Measurements from ENCODE around the gene RBM20.
A peak's percentile ranks its signal among the peaks of the same experiment; 100 is the strongest.
"Not testable (repeated sequence)": the region's sequence is repeated elsewhere in the genome, so short reads cannot be mapped to it uniquely, and the experiment has no call there.

The RBM20 gene

DNA sequence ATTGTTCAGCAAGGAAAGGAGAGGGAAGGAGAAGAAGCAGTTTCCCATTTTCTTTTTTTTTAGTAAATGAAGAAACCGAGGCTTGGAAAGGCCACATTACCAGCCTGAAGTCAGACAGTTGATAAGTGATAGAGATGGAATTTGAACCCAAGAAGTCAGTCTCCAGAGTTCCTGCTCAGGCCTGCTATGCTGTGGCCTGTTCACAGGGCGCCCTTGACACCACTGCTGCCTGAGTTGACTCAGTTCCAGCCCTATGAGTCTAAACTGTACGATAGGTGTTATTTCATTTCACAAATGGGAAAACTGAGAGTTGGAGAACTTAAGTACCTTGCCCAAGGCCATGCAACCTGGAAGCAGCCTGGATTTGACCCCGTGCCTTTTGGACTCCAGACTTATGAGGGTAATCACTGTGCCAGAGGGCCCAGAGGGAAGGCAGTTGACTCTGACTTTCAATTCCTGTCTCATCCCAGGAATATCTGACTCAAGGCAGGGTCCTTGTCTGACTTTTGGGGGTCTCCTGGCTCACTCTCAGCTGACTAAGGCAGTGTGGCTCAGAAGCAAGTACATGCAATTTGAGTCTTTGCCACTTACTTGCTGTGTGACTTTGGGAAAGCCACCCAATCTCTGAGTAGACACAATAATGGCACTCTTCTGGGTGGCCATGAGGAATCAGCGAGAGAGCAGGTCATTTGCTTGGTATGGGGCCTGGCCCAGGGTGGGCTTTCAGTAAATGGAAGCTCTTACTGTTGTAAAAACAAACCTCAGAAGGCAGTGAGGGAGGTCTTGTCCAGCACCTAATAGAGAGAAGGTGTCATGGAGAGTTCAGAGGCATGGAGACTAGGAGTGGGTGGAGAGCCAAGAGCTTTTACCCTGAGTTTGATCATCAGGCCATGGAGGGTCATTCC lies 17.9 kb upstream of the RBM20 start:
- no peak for DNase-seq

DNA sequence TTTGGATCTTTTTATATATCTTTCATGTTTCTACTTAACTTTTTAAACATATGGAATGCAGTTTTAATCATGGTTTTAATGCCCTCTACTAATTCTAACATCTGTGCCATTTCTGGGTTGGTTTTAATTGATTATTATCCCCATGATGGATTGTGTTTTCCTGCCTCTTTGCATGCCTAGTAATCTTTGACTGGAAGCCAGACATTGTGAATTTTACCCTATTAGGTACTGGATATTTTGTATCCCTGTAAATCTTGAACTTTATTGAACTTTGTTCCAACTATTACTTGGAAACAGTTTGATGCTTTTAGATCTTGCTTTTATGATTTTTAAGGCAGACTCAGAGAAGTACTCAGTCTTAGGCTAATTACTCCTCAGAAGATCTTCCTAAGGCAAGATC lies 16.0 kb upstream of the RBM20 start:
- no peak for DNase-seq

DNA sequence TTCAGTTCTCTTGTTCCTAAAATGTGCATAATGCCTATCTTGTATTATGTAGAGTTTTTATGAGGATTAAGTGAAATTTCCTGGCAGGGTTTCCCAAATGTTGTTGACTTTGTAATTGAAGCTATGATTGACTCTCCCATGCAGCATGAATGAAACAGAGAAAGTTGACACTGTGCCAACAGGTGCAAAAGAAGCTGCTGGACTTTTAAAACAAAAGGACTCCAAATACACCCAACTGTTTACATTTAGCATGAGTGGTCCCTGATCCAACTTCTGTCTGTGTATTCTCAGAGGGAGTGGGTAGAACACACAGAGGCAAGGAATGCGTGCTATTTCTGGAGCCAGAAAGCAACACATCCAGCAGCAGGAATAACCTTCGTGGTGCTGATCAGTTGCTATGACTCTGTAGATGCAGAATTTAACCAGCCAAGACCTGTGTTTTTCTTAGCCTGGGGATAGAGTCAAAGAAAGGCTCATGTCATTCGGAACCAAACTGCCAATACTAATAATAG lies 14.4 kb upstream of the RBM20 start:
- no peak for DNase-seq

DNA sequence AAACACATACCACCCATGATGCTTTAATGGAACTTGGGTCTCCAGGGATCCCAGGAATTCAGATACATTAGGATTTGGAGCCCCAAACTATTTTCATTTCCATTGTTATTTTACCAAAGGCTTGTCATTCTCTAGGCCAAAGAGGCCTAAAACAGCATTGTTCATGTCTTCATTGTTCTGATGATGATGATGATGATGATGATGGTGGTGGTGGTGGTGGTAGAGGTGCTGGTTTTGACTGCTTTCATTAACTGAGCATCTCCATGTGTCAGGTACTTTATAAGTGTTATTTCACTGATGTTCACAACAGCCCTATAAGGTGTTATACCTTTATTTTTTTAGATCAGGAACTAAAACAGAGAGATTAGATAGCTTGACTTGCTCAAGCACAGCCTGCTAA lies 12.2 kb upstream of the RBM20 start:
- DNase-seq: no peak

DNA sequence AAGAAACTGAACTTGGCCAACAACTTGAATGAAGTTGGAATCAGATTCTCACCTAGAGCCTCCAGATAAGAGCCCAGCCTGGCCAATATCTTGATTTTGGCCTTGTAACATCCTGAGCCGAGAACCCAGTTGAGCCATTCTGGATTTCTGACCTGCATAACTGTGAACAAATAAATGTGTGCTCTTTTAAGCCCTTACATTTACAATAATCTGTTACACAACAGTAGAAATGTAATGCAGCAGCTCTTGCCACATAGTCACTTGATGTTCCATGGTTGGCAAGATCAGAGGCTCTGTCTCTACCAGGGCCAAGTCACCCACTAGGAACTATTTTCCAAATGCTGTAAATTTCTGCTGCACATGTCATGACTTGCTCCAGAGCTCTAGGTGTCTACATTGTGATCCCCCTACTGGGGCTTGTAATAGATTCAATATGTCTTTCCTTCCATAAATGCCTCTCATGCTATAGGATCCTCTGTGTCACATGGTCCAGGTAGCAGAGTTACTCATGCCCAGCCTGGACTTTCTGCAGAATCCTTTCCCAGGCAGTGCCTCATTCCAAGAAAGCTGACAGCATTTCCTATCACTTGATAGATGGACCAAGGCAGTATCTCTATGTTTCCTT lies 11.4 kb upstream of the RBM20 start:
- no peak for DNase-seq

DNA sequence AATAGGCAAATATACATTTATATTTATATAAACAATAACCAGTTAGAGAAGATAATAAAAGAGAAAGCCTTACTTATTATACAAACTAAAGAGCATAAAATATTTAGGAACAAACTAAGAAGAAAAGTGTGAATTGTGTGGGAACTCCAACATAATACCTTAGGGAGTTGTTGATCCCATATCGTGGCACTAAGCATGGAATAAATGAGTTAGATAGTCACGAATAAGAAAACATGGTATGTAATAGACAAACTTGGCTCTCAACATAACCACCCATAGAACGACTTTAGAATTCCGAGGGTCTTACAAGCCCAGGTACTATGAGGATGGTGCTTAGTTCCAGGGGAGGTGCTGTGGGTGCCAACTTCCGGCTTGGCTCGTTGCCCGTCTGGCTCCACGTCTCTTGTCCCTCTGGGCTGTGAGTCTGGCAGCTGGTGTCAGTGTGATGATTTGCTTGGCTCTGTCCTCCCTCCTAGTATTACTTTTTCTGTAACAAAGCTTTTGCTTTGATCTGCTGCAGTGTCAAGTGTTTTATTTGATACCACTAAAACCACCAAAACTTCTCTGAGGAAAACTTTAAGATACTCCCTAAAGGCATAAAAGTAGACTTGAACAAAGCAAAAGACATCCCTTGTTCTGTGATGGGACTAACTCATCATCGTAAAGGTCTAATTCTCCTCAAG lies 9.5 kb upstream of the RBM20 start:
- DNase-seq: no peak

DNA sequence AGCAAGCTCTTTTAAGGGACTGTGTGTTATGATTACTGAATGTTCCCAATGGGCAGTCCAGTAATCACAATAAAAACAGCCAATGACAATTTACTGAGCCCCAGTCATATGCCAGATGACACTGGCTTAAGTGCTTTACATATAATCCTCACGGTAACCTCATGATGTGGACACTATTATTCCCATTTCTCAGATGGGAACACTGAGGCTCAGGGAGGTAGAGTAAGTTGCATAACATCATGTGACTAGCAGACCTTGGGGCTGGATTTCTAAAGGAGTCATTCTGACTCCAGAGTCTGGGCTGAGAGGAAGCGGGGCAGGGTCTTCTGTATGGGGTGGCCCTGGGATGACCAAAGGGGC lies 7.6 kb upstream of the RBM20 start:
- no peak for DNase-seq

DNA sequence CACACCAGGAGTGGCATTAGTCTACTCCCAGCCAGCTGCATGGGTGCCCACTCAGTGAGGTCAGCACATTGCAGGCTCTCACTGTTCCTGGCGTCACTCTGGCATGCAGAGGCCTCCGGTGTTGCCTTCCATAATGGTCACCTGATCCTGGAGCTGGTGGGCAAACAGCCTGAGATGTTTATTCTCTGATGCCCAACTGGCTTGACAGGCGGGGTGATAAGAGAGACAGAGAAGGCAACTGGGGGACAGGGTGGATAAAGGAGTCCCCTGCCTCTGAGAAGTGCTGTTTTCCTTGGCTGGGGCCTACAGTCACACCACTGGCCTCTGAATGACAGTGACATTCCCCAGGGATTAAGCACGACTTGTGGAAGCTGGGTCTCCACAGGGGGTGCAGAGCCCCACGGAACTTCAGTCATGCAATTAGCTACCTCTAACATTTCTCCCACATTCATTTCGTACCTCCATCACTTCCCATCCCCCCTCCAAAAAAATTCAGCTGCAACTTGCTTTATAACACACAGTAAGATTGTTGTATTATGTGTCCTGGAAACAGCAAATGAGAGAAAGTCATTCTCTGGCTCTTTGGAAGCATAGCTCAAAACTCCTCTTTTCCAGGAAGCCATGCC lies 7.1 kb upstream of the RBM20 start:
- peak; percentile 43 for DNase-seq

DNA sequence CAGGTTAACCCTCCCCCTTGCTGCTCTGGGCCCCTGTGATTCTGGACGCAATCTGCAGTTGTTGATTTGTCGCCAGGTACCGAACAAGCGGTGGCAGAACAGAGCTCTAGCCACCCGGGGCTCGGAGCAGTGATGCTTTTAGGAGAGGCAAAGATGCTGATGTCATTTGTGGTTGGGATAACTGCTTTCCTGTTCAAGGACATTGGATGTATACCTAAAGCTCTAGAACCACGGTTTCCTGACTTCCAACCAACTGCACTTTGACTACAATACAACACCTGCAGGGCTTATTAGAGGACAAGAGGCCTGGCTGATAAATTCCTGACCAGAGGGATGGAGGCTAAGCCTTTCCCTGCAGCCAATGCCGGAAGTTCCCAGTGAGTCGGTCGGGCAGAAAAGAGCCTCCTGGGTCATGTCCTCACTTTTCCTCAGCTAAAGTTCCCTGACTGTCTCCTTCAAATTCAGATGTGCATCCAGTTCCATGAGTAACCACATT lies 6.5 kb upstream of the RBM20 start:
- no peak for DNase-seq

DNA sequence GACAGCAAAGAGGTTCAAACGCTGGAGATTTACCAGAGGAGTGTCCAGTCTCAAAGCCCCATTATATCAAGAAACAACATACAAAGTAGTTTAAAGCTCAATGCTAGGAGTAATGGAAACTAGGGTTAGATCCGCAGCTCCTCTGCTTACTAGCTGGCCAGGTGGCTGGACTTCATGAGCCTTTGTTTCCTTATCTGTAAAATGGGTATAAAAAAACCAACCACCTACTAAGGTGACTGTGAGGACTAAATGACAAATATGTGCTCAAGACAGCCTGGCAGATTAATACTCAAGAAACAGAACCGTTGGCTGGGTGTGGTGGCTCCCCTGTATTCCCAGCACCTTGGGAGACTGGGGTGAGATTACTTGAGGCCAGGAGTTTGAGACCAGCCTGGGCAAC lies 5.8 kb upstream of the RBM20 start:
- DNase-seq: no peak

DNA sequence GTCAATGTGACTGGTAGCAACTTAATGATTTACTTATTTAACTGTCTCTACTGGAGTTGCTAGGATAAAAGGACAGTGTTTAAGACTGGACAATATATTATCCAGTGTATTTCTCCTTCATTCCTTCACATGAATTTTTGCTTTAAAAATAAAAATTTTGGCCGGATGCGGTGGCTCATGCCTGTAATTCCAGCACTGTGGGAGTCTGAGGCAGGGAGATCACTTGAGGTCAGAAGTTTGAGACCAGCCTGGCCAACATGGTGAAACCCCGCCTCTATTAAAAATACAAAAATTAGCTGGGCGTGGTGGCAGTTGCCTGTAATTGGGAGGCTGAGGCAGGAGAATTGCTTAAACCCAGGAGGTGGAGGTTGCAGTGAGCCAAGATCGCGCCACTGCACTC lies 5.1 kb upstream of the RBM20 start:
- DNase-seq: not testable (repeated sequence)

DNA sequence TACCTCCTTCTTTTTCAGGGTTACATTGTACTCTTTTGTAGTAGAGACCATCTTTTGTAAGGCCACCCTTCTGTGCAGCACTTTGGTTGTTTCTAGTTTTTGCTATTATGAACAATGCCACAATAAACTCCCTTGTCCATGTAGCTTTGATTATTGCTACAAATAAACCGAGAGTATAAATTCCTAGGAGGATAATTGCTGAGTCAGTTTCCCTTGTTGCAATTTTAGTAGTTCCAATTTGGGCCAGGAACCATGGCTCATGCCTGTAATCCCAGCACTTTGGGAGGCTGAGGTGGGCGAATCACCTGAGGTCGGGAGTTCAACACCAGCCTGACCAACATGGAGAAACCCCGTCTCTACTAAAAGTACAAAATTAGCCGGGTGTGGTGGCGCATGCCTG lies 4.3 kb upstream of the RBM20 start:
- DNase-seq: not testable (repeated sequence)

DNA sequence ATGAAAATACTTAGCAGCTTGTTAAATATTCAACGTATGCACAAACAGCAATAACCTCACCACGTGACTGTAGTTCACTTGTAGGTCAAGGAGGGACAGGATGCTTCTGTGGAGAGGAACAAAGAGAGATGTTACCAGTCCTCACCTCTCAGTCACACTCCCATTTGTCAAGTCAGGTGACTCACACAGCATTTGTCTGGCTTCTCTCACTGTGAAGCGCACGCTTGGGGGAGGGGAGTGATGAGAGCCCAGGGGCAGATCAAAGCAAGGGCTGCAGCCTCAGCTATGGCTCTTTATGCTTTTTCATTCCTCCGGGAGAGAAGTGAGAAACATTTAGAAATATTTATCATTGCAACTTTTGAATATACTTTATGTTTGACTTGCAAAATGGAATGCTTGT lies 2.9 kb upstream of the RBM20 start:
- no peak for DNase-seq

DNA sequence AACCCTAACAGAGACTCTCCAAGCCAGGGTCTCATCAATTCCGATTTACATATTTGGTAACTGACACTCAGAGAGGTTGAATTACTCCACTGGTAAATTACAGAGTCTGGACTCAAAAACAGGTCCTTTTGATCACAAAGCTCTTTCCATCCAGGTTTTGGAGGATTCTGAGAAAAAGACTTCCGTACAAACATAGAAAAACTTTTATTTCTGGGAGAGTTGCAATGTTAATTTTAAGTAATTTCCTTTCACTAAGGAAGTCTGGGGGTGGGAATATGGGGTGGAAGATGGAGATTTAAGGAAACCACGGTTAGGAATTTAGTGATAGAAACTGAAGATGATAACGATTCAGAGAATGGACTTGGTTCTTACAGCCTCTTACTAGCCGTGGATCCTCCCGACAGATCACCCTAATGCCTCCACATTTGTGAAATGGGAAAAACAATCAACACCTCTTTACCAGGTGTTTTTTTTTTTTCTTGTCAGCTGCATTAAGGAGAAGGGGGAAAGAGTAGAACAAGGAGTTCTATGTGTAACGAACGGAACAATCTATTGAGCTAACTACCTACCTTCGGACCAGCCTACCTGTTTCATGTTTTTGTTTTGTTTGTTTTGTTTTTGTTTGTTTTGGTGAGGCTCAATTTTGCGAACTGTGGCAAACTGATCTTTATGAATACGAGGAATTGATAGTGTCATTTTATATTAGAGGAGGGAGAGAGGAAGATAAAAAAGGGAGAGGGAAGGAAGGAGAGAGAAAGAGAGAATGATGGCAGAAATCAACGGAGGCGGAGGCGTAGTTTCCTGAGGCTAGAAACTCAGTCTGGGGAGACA lies 1.7 kb upstream of the RBM20 start:
- DNase-seq: no peak

DNA sequence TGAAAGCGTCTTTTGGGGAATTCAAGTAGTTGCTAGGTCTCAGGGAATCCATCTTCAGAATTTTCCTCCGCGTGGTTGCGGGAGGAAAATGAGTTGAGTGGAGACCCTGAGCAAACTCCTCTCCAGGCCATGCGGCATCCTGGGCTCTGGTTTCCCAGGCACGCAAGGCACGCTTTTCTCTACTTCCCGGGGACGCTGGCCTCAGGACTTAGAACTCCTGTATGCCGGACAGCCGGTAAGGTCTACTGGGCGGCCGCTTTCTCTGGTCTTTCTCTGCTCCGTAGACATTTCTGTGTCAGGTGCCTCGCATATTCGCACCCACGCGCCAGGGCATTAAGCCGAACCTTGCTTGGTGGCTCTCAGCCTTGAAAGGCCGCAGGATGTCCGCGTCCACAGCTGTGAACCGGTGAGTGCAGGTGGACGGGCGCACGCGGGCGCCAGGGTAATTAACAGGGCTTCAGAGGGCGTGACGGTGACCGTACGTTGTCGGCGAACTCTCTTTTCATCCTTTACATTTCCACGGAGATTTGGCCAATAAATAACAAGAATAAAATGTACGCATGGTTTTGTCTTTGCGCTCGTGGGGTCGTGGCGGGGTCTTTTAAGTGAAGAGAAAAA lies 992 bp upstream of the RBM20 start:
- DNase-seq: no peak

DNA sequence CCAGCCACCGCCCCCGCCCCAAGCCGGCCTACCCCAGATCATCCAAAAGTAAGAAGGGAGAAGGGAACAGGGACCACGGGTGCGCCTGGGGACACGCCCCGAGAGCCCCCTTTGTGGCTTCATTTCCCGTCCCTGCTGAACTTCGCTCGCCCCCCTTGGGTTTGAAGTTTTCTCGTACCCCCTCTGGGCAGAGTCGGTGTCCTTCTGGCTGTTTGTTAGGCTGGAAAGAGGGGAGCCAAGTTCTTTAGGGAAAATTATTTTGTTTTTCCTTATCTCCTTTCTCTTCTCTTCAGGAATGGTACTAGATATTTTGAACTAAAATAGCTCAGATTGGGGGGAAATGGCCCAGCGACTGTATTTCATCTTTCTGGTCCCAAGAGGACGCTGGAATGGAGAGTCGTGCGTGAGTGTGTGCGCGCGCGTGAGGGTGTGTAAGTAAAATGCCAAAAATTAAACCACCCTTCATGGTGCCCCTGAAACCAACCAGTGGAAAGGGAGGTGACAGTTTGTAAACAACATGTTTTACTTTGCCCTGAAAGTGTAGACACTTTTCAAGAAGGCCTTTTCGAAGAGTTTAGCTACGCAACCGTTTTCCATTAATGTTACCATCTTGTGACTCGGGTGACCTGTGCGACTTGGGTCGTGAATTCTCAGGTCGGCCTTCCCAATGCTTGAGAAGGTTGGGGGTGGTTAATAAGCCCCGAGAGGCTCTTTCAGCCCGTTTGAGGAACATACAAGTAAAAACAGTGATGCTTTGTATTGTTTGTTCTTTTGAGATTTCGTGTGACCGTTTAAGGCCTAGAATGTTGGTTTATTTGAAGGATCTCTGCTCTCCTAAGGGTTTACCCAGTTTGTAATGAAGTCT lies 694 bp downstream of the RBM20 start:
- DNase-seq: no peak

DNA sequence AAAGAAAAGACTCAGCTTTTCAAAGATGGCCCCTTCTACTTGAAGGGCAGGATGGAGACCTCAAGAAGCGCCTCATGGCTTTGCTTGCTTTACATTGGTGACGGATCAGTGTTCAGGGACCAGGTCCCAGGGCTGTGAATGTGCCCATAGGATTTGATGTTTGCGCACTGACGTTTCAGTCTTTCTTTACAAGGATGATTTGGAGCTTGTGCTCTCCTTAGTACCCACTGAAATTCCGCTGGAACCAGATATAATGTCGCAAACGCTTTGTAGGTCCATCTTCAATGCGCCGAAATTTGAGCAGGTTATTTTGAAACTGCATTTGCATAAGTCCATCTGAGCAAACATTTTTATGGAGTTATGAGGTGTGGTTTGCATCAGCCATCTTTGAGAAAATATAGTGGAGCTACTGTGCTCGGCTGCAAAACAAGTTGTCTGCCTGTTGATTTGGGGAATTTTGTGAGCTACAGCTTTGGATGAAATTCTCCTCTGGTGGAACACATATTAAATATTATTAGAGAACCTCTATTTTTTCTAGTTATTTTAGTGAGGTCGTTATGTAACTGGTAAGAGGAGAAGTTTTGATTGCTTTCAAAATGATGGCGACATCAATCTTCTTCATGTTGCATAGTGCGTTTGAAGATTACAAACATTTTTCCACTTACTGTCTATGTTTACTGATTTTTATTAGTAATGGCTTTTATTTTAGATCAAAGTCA lies 2.4 kb downstream of the RBM20 start:
- DNase-seq: no peak

DNA sequence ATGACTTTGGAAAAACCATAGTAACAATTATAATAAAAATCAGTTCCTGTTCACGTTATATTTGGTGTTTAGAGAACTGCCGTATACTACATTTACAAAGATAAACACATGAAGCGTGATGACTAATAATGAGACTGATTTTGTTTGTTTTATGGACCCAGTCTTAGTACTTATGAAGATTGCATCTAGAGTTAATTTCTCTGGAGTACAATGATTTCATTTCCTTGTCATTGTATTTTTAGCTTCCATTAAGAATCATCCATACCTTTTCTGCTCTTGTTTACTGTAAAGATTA lies 2.9 kb downstream of the RBM20 start:
- DNase-seq: no peak

DNA sequence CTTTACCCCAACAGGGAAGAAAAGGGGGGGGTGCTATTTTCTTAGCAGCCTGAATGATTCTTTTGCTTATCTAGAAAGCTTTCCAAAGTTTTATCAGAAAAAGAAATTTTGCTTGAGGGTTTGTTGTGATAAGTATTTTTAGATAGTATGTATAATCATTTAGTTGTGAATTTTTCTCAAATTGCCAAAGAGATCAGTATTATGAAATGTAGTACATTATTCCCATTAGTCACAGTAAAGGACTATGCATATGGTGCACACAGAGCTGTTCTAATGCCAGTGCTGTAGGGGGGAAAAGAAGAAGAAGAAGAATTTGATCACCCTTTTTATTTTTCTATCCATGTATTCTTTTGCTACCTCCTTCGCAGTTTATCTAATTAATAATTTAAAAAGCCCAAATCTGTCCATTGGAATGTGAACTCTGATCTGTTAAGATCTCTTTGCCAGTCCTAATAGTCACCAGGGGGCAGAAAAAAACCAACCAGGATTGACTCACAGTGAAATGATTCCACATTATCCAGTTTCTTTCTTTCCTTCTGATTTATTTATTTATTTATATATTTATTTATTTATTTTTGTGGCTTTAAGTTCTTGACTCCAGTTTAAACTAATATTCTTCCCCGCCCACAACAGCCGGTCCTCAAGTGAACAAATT lies 4.7 kb downstream of the RBM20 start:
- DNase-seq: no peak
